ENCODE measurements around the gene PANX2. TPM values are rescaled to one million over a fixed set of nuclear protein-coding genes. Genes with fewer than 3 reads are reported as not detected.
"Not testable (repeated sequence)": the region's sequence is repeated elsewhere in the genome, so short reads cannot be mapped to it uniquely, and the experiment has no call there.

Gene PANX2
- total and polyA plus RNA-seq, 2 donors (not counting 1 experiment from before 2014, with no cell fraction given), result 0.04 to 0.59 TPM

DNA sequence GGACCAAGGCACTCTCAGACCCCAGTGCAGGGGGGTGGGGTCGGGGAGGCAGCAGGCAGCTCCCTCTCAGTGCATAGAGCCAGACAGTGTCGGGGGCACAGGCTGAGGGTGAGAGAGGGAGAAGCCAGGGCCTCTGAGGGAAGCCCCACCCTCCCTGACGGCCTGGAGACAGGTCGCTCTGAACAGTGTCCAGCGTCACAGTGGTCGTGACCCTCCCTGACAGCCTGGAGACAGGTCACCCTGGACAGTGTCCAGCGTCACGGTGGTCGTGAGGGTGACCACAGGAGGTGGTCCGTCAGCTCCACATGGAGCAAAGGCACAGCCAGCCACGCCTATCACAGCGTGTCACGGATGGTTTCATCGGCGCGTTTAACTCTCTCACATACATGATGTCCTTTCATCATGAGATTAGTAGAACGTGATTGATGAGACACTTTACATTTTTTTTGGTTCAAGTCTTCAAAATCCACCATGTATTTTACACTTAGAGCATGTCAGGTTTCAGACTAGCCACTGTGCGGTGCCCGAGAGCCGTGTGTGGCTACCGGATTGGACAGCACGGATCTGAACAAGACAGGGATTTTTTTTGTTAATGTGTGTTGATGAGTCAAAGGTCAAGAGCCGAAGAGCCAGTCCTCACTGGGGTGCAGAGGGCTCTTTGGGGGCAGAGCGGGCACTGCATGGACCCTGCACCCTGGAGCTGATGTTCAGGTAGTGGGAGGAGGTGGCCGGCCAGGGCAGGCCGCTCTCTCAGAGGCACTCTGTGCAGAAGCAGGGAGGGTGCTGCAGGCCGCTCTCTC is 23.9 kb upstream of the PANX2 start:
- H3K27ac ChIP-seq (ENCODE audit: low read length in 2 of 2), result no peak overlapping the region
- POLR2A ChIA-PET, result interaction anchor here (0.6 to 0.7 kb wide), 2 partner anchors 40 to 290 kb away, joined by 4 to 6 read pairs; no protein-coding TSS in a partner anchor
- no peaks in the 10 kb centered on the region for H3K79me2 ChIP-seq (ENCODE audit: control insufficient read depth, insufficient read depth, low read length)
- H3K9me3 Mint-ChIP-seq (ENCODE audit: insufficient read depth), result no peaks in the 10 kb centered on the region
- no peaks in the 10 kb centered on the region for H3K36me3 ChIP-seq (replicated peaks in 1 of 2; ENCODE audit: control extremely low read depth in 1 of 2, control insufficient read depth in 1 of 2, extremely low read depth in 1 of 2, insufficient read depth in 2 of 2, low read length in 1 of 2)
- no peaks in the 10 kb centered on the region for H4K20me1 ChIP-seq (ENCODE audit: control insufficient read depth, insufficient read depth, low read length, poor library complexity, severe bottlenecking)
- intact Hi-C loops (cut with micrococcal nuclease), result no loop called here
- peaks cover 16% of the 10 kb centered on the region for H3K27me3 Mint-ChIP-seq
- H2AFZ ChIP-seq (ENCODE audit: insufficient read depth, low read depth, low read length, poor library complexity, severe bottlenecking), result no peak overlapping the region
- ATAC-seq (ENCODE audit: low read depth) (no peak), DNase-seq (no peak)
- H3K9me3 ChIP-seq (ENCODE audit: control extremely low read depth in 1 of 3, control insufficient read depth in 2 of 3, insufficient read depth in 1 of 3, low read length in 2 of 3), result no peaks in the 10 kb centered on the region
- no peak for TF ChIP-seq EZH2 (IDR thresholded peaks at IDR 0.05; ENCODE audit: borderline replicate concordance, insufficient read depth, low read depth, low read length, poor library complexity, severe bottlenecking)
- no peak overlapping the region for H3K4me3 Mint-ChIP-seq
- H3K27ac Mint-ChIP-seq, result no peak overlapping the region
- H3K4me3 ChIP-seq (ENCODE audit: control extremely low read depth in 1 of 5, extremely low read depth in 1 of 5, insufficient read depth in 1 of 5, low read depth in 2 of 5, low read length in 4 of 5), result no peak overlapping the region
- H3K4me2 ChIP-seq (replicated peaks; ENCODE audit: low read depth, low read length, poor library complexity, severe bottlenecking), result no peak overlapping the region
- no peak overlapping the region for H3K9ac ChIP-seq (ENCODE audit: low read length)
- H3K4me1 Mint-ChIP-seq, result peaks cover 7% of the 10 kb centered on the region
- peaks cover 3 to 8% of the 10 kb centered on the region in 2 donors for H3K4me1 ChIP-seq (ENCODE audit: control insufficient read depth in 2 of 2, insufficient read depth in 2 of 2, low read length in 2 of 2)
- CTCF ChIA-PET, result interaction anchor here (5.0 to 6.0 kb wide), 3 partner anchors 44 to 67 kb away, joined by 29 to 75 read pairs (median 57); no protein-coding TSS in a partner anchor
- 91% methylated on average over 23 of the region's 27 CpGs for WGBS (ENCODE audit: insufficient coverage)
- H3K27me3 ChIP-seq (replicated peaks in 1 of 4; ENCODE audit: control extremely low read depth in 1 of 4, control insufficient read depth in 3 of 4, insufficient read depth in 4 of 4, low read length in 3 of 4), result peaks cover 0 to 3% (median 0%) of the 10 kb centered on the region in 4 experiments

GRCh38 chr22:50147258-50148165 is 23.0 kb upstream of the PANX2 start:
- H3K4me1 ChIP-seq (ENCODE audit: control insufficient read depth in 2 of 2, insufficient read depth in 2 of 2, low read length in 2 of 2); H3K4me3 Mint-ChIP-seq; ATAC-seq (ENCODE audit: low read depth); H3K27ac ChIP-seq (ENCODE audit: low read length in 2 of 2); H3K36me3 ChIP-seq (replicated peaks in 1 of 2; ENCODE audit: control extremely low read depth in 1 of 2, control insufficient read depth in 1 of 2, extremely low read depth in 1 of 2, insufficient read depth in 2 of 2, low read length in 1 of 2); H3K4me1 Mint-ChIP-seq; H3K9me3 Mint-ChIP-seq (ENCODE audit: insufficient read depth); H2AFZ ChIP-seq (ENCODE audit: insufficient read depth, low read depth, low read length, poor library complexity, severe bottlenecking); H3K4me2 ChIP-seq (replicated peaks; ENCODE audit: low read depth, low read length, poor library complexity, severe bottlenecking); H3K79me2 ChIP-seq (ENCODE audit: control insufficient read depth, insufficient read depth, low read length); H3K4me3 ChIP-seq (ENCODE audit: control extremely low read depth in 1 of 5, extremely low read depth in 1 of 5, insufficient read depth in 1 of 5, low read depth in 2 of 5, low read length in 4 of 5); H3K9ac ChIP-seq (ENCODE audit: low read length); H3K9me3 ChIP-seq (ENCODE audit: control extremely low read depth in 1 of 3, control insufficient read depth in 2 of 3, insufficient read depth in 1 of 3, low read length in 2 of 3); H3K27ac Mint-ChIP-seq; H3K27me3 ChIP-seq (replicated peaks in 1 of 4; ENCODE audit: control extremely low read depth in 1 of 4, control insufficient read depth in 3 of 4, insufficient read depth in 4 of 4, low read length in 3 of 4); H3K27me3 Mint-ChIP-seq; DNase-seq; H4K20me1 ChIP-seq (ENCODE audit: control insufficient read depth, insufficient read depth, low read length, poor library complexity, severe bottlenecking): not testable (repeated sequence)
- intact Hi-C loops (cut with micrococcal nuclease), result loop anchor here (2.0 kb wide), 1 partner anchor 53 kb away; the partner anchor contains the start of gene SELENOO
- 89% methylated on average over 12 of the region's 26 CpGs for WGBS (ENCODE audit: insufficient coverage)
- ChIA-PET POLR2A (interaction anchor here (0.7 kb wide), 1 partner anchor 291 kb away, joined by 4 read pairs; no protein-coding TSS in a partner anchor), CTCF (interaction anchor here (0.6 to 6.0 kb wide), 10 partner anchors 44 to 498 kb away, joined by 3 to 75 read pairs (median 6); no protein-coding TSS in a partner anchor)
